GM18868 (cell line): ENCODE results near the gene LAMA1.

Experiments used
- ATAC-seq: cut with Tn5 transposase; IDR thresholded peaks from one replicate; pipeline ENCODE4 v1.9.1; 2021; ENCODE audit warnings: mild to moderate bottlenecking, moderate library complexity; ENCODE audit not compliant: unreplicated experiment

LAMA1 gene

GRCh38 chr18:7049951-7050350 lies 67.6 kb downstream of the LAMA1 start:
- ATAC-seq, result no peak

- ATAC-seq, result no peak
These were observed 69.5 kb downstream of the LAMA1 start for GRCh38 chr18:7048081-7048480.

- no peak for ATAC-seq
These were observed 70.3 kb downstream of the LAMA1 start for GRCh38 chr18:7047336-7047735.

- no peak for ATAC-seq
These were observed 79.2 kb downstream of the LAMA1 start for GRCh38 chr18:7038330-7038851.

- ATAC-seq, result no peak
These were observed 80.1 kb downstream of the LAMA1 start for GRCh38 chr18:7037470-7037869.

- no peak for ATAC-seq
These were observed 81.8 kb downstream of the LAMA1 start for GRCh38 chr18:7035807-7036206.

- no peak for ATAC-seq
These were observed 82.7 kb downstream of the LAMA1 start for GRCh38 chr18:7034924-7035323.

GRCh38 chr18:7032537-7032936 lies 85.1 kb downstream of the LAMA1 start:
- ATAC-seq, result no peak

GRCh38 chr18:7028625-7029024 lies 89.0 kb downstream of the LAMA1 start:
- ATAC-seq, result no peak

- ATAC-seq, result no peak
These were observed 92.4 kb downstream of the LAMA1 start for GRCh38 chr18:7025194-7025593.

GRCh38 chr18:7023581-7023980 lies 94.0 kb downstream of the LAMA1 start:
- ATAC-seq, result no peak

- ATAC-seq, result no peak
These were observed 94.5 kb downstream of the LAMA1 start for GRCh38 chr18:7023063-7023580.

GRCh38 chr18:7021994-7022840 lies 95.4 kb downstream of the LAMA1 start:
- no peak for ATAC-seq

- no peak for ATAC-seq
These were observed 96.4 kb downstream of the LAMA1 start for GRCh38 chr18:7020995-7021777.

- ATAC-seq, result no peak
These were observed 100.6 kb downstream of the LAMA1 start for GRCh38 chr18:7017013-7017412.

GRCh38 chr18:7011142-7011541 lies 106.5 kb downstream of the LAMA1 start:
- no peak for ATAC-seq

- ATAC-seq, result no peak
These were observed 113.6 kb downstream of the LAMA1 start for GRCh38 chr18:7004009-7004408.

GRCh38 chr18:7002107-7002506 lies 115.5 kb downstream of the LAMA1 start:
- no peak for ATAC-seq

GRCh38 chr18:7000484-7001096 lies 117.0 kb downstream of the LAMA1 start:
- ATAC-seq, result no peak

- ATAC-seq, result no peak
These were observed 119.8 kb downstream of the LAMA1 start for GRCh38 chr18:6997808-6998207.

- ATAC-seq, result no peak
These were observed 122.7 kb downstream of the LAMA1 start for GRCh38 chr18:6994771-6995430.
